Activated CD4-positive, alpha-beta T cell treated with anti-CD3 and anti-CD28 coated beads for 36 hours (primary cell): ENCODE data around the gene SNX25. TPM values are rescaled to one million over a fixed set of nuclear protein-coding genes. Genes with fewer than 3 reads are reported as not detected.
"Not testable (repeated sequence)": the region's sequence is repeated elsewhere in the genome, so short reads cannot be mapped to it uniquely, and the experiment has no call there.

Source experiments
- ATAC-seq: fragments of 200-7000 bp; cut with Tn5 transposase; one replicate; pipeline ENCODE4 v1.10.0; 2021; ENCODE audit warnings: mild to moderate bottlenecking, moderate library complexity
- CTCF ChIA-PET: fragments of 350-600 bp; sonication (Branson Sonifier 250); formaldehyde crosslinking; loops from one replicate; lab custom pipeline; 2021; ENCODE audit warnings: antibody characterized with exemption; lab: Charles Lee
- POLR2A ChIA-PET: fragments of 350-600 bp; sonication (Branson Sonifier 250); formaldehyde crosslinking; loops from one replicate; lab custom pipeline; 2021; ENCODE audit warnings: antibody characterized with exemption, inconsistent platforms; lab: Charles Lee
- DNase-seq: peaks from one replicate; pipeline ENCODE4 v3.0.0-alpha.2; 2020
- H3K27ac Mint-ChIP-seq: one replicate; pipeline ENCODE4 v1.8.0; 2021; ENCODE audit warnings: mixed read lengths
- H3K27me3 Mint-ChIP-seq: one replicate; pipeline ENCODE4 v1.8.0; 2021; ENCODE audit warnings: mixed read lengths
- H3K36me3 Mint-ChIP-seq: one replicate; pipeline ENCODE4 v1.8.0; 2021; ENCODE audit warnings: low read depth, mixed read lengths
- H3K4me1 Mint-ChIP-seq: one replicate; pipeline ENCODE4 v1.8.0; 2021; ENCODE audit warnings: mixed read lengths
- H3K4me3 Mint-ChIP-seq: one replicate; pipeline ENCODE4 v1.8.0; 2021; ENCODE audit warnings: mild to moderate bottlenecking, moderate library complexity, mixed read lengths
- H3K9me3 Mint-ChIP-seq: one replicate; pipeline ENCODE4 v1.8.0; 2021; ENCODE audit warnings: low read depth, mixed read lengths
- intact Hi-C, 2 experiments: fragments of 100-400 bp; cut with DNase I in 1 of 2; cut with micrococcal nuclease in 1 of 2; formaldehyde crosslinking; loops; one replicate each; pipeline versions ENCODE4 v1.14.2 to v1.15.1; 2022 to 2024; cut with DNase I, micrococcal nuclease
- total RNA-seq, 2 experiments: library from RNA; stranded (reverse); gene quantifications; one replicate each; pipeline ENCODE4 v1.2.3, GENCODE V29; 2021

The SNX25 gene
- total RNA-seq, 2 experiments from 2014 or later, result 14.8 to 15.0 TPM

- DNase-seq (no peak), ATAC-seq (no peak)
- H3K4me1 Mint-ChIP-seq, result peaks cover 29% of the 10 kb centered on the region
- no peak overlapping the region for H3K4me3 Mint-ChIP-seq
- intact Hi-C loops, result no loop called here
- ChIA-PET POLR2A (no interaction called here), CTCF (interaction anchor here (0.9 kb wide), 1 partner anchor 10 kb away, joined by 3 read pairs; no protein-coding TSS in a partner anchor)
- H3K27me3 Mint-ChIP-seq, result no peaks in the 10 kb centered on the region
- H3K27ac Mint-ChIP-seq, result no peak overlapping the region
- H3K9me3 Mint-ChIP-seq, result peaks cover 7% of the 10 kb centered on the region
- H3K36me3 Mint-ChIP-seq, result peaks cover 9% of the 10 kb centered on the region
These were observed 25.9 kb downstream of the SNX25 start for GRCh38 chr4:185235119-185235842.

- peaks cover 29% of the 10 kb centered on the region for H3K4me1 Mint-ChIP-seq
- H3K9me3 Mint-ChIP-seq, result peaks cover 7% of the 10 kb centered on the region
- ATAC-seq (no peak), DNase-seq (no peak)
- no peaks in the 10 kb centered on the region for H3K27me3 Mint-ChIP-seq
- intact Hi-C loops, result no loop called here
- H3K27ac Mint-ChIP-seq, result no peak overlapping the region
- POLR2A ChIA-PET, result no interaction called here
- H3K4me3 Mint-ChIP-seq, result no peak overlapping the region
- peaks cover 9% of the 10 kb centered on the region for H3K36me3 Mint-ChIP-seq
- CTCF ChIA-PET, result interaction anchor here (0.9 kb wide), 1 partner anchor 9 kb away, joined by 3 read pairs; no protein-coding TSS in a partner anchor
These were observed 26.6 kb downstream of the SNX25 start for GRCh38 chr4:185235843-185236503.

GRCh38 chr4:185237175-185237574 is 27.8 kb downstream of the SNX25 start:
- ATAC-seq (no peak), DNase-seq (no peak)
- H3K9me3 Mint-ChIP-seq, result peaks cover 7% of the 10 kb centered on the region
- CTCF ChIA-PET, result no interaction called here
- no peak overlapping the region for H3K4me3 Mint-ChIP-seq
- no peak overlapping the region for H3K27ac Mint-ChIP-seq
- POLR2A ChIA-PET, result interaction anchor here (0.7 kb wide), 1 partner anchor 22 kb away, joined by 5 read pairs; no protein-coding TSS in a partner anchor
- H3K27me3 Mint-ChIP-seq, result no peaks in the 10 kb centered on the region
- peaks cover 24% of the 10 kb centered on the region for H3K4me1 Mint-ChIP-seq
- H3K36me3 Mint-ChIP-seq, result peaks cover 9% of the 10 kb centered on the region
- intact Hi-C loops, result no loop called here

GRCh38 chr4:185238215-185238681 is 28.9 kb downstream of the SNX25 start:
- CTCF ChIA-PET, result no interaction called here
- intact Hi-C loops, result no loop called here
- peak; percentile 53 for DNase-seq
- Mint-ChIP-seq H3K27me3 (no peaks in the 10 kb centered on the region), H3K4me1 (peaks cover 23% of the 10 kb centered on the region), H3K9me3 (peaks cover 7% of the 10 kb centered on the region), H3K27ac (peak overlapping the region; percentile 58), H3K36me3 (peaks cover 9% of the 10 kb centered on the region), H3K4me3 (peak overlapping the region; percentile 17)
- POLR2A ChIA-PET, result no interaction called here
- ATAC-seq, result peak; percentile 90

GRCh38 chr4:185238750-185239149 is 29.4 kb downstream of the SNX25 start:
- peaks cover 9% of the 10 kb centered on the region for H3K36me3 Mint-ChIP-seq
- intact Hi-C loops, result no loop called here

GRCh38 chr4:185240486-185240885 is 31.1 kb downstream of the SNX25 start:
- POLR2A ChIA-PET, H3K27me3 Mint-ChIP-seq, H3K4me3 Mint-ChIP-seq, H3K27ac Mint-ChIP-seq, H3K36me3 Mint-ChIP-seq, intact Hi-C loops, ATAC-seq, CTCF ChIA-PET, DNase-seq, H3K9me3 Mint-ChIP-seq: not testable (repeated sequence)
- H3K4me1 Mint-ChIP-seq, result peaks cover 25% of the 10 kb centered on the region

More at GRCh38 chr4:185238750-185239149, 29.4 kb downstream of the SNX25 start:
- Mint-ChIP-seq H3K4me1 (peaks cover 25% of the 10 kb centered on the region), H3K4me3 (no peak overlapping the region), H3K27me3 (no peaks in the 10 kb centered on the region), H3K27ac (peak overlapping the region; percentile 25), H3K9me3 (peaks cover 7% of the 10 kb centered on the region)
- ATAC-seq (no peak), DNase-seq (no peak)
- POLR2A ChIA-PET, result no interaction called here
- CTCF ChIA-PET, result no interaction called here

GRCh38 chr4:185242749-185243533 is 33.5 kb downstream of the SNX25 start:
- DNase-seq, result no peak
- peaks cover 7% of the 10 kb centered on the region for H3K9me3 Mint-ChIP-seq
- intact Hi-C loops, result no loop called here
- H3K4me3 Mint-ChIP-seq, result no peak overlapping the region
- H3K4me1 Mint-ChIP-seq, result peaks cover 35% of the 10 kb centered on the region
- H3K36me3 Mint-ChIP-seq, result peaks cover 9% of the 10 kb centered on the region
- no peaks in the 10 kb centered on the region for H3K27me3 Mint-ChIP-seq
- ChIA-PET CTCF (interaction anchor here (0.6 to 1.5 kb wide), 2 partner anchors 14 to 907 kb away, joined by 3 read pairs; no protein-coding TSS in a partner anchor), POLR2A (no interaction called here)
- H3K27ac Mint-ChIP-seq, result no peak overlapping the region
- no peak for ATAC-seq

- ATAC-seq, result no peak
- H3K9me3 Mint-ChIP-seq, result no peaks in the 10 kb centered on the region
- no peak overlapping the region for H3K4me3 Mint-ChIP-seq
- intact Hi-C loops, result no loop called here
- no peak overlapping the region for H3K27ac Mint-ChIP-seq
- DNase-seq, result no peak
- H3K27me3 Mint-ChIP-seq, result no peaks in the 10 kb centered on the region
- H3K36me3 Mint-ChIP-seq, result peaks cover 5% of the 10 kb centered on the region
- H3K4me1 Mint-ChIP-seq, result peaks cover 29% of the 10 kb centered on the region
- ChIA-PET POLR2A (no interaction called here), CTCF (no interaction called here)
These were observed 34.5 kb downstream of the SNX25 start for GRCh38 chr4:185243879-185244278.

- Mint-ChIP-seq H3K36me3 (peaks cover 7% of the 10 kb centered on the region), H3K4me1 (peaks cover 28% of the 10 kb centered on the region), H3K9me3 (no peaks in the 10 kb centered on the region), H3K27me3 (no peaks in the 10 kb centered on the region), H3K4me3 (no peak overlapping the region), H3K27ac (no peak overlapping the region)
- no peak for ATAC-seq
- intact Hi-C loops, result loop anchor here (5.0 kb wide), 2 partner anchors 32 to 98 kb away; no protein-coding TSS in a partner anchor
- no peak for DNase-seq
- ChIA-PET POLR2A (no interaction called here), CTCF (interaction anchor here (1.2 kb wide), 1 partner anchor 9 kb away, joined by 3 read pairs; no protein-coding TSS in a partner anchor)
These were observed 35.4 kb downstream of the SNX25 start for GRCh38 chr4:185244763-185245162.

GRCh38 chr4:185246453-185246852 is 37.1 kb downstream of the SNX25 start:
- H3K4me3 Mint-ChIP-seq, result no peak overlapping the region
- peaks cover 15% of the 10 kb centered on the region for H3K36me3 Mint-ChIP-seq
- no peak for DNase-seq
- H3K27me3 Mint-ChIP-seq, result no peaks in the 10 kb centered on the region
- H3K27ac Mint-ChIP-seq, result peak overlapping the region; percentile 68
- intact Hi-C loops, result loop anchor here (2.0 to 5.0 kb wide), 4 partner anchors 30 to 96 kb away; partner anchors contain the start of gene SNX25 (in 1 of the 2)
- CTCF ChIA-PET, result interaction anchor here (0.5 to 1.3 kb wide), 3 partner anchors 12 to 36 kb away, joined by 3 to 5 read pairs (median 3); no protein-coding TSS in a partner anchor
- H3K4me1 Mint-ChIP-seq, result peaks cover 32% of the 10 kb centered on the region
- H3K9me3 Mint-ChIP-seq, result no peaks in the 10 kb centered on the region
- POLR2A ChIA-PET, result no interaction called here
- ATAC-seq, result no peak

GRCh38 chr4:185247151-185247550 is 37.8 kb downstream of the SNX25 start:
- Mint-ChIP-seq H3K4me3 (no peak overlapping the region), H3K9me3 (no peaks in the 10 kb centered on the region), H3K36me3 (peaks cover 15% of the 10 kb centered on the region), H3K27ac (peak overlapping the region; percentile 48), H3K4me1 (peaks cover 38% of the 10 kb centered on the region), H3K27me3 (no peaks in the 10 kb centered on the region)
- POLR2A ChIA-PET, result interaction anchor here (0.6 kb wide), 1 partner anchor 148 kb away, joined by 3 read pairs; no protein-coding TSS in a partner anchor
- CTCF ChIA-PET, result interaction anchor here (0.6 to 1.5 kb wide), 4 partner anchors 10 to 240 kb away, joined by 3 to 4 read pairs (median 3); no protein-coding TSS in a partner anchor
- intact Hi-C loops, result loop anchor here (2.0 to 5.0 kb wide), 4 partner anchors 30 to 95 kb away; partner anchors contain the start of gene SNX25 (in 1 of the 2)
- DNase-seq, result no peak
- ATAC-seq, result peak; percentile 73
